ENCODE data around the gene RFWD3.

RFWD3 gene

GRCh38 chr16:74577882-74578366 lies 88.8 kb downstream of the RFWD3 start:
- no peak for DNase-seq

- DNase-seq: no peak
Observed at GRCh38 chr16:74575807-74576643, 90.7 kb downstream of the RFWD3 start.

GRCh38 chr16:74575175-74575806 lies 91.4 kb downstream of the RFWD3 start:
- no peak for DNase-seq

GRCh38 chr16:74574146-74574545 lies 92.5 kb downstream of the RFWD3 start:
- no peak for DNase-seq

GRCh38 chr16:74573622-74574021 lies 93.1 kb downstream of the RFWD3 start:
- no peak for DNase-seq

Measured in NCI-H1048 (cell line).